Smooth muscle cell of the umbilical artery (primary cell): ENCODE measurements around the gene DENND1C. TPM values are rescaled to one million over a fixed set of nuclear protein-coding genes. Genes with fewer than 3 reads are reported as not detected.

Experiments used
- total RNA-seq: library from RNA; depleted of rRNA; stranded (reverse); fragments of >200 nt; gene quantifications from 2 replicates; pipeline ENCODE4 v1.2.3, GENCODE V29; 2014

The DENND1C gene
- total RNA-seq, result not detected in 2 replicates

GRCh38 chr19:6481541-6482342 is at the start of gene DENND1C:
TSS of gene DENND1C (minus strand) at chr19:6481787. CDS start at chr19:6481695, 92 bp downstream.

GRCh38 chr19:6530386-6531162 is 49.0 kb upstream of the DENND1C start, which contains the start of gene TNFSF9:
TSS of gene TNFSF9 (plus strand) at chr19:6531026. CDS start at chr19:6531037, 11 bp downstream.

GRCh38 chr19:6501740-6502648 is 20.4 kb upstream of the DENND1C start, which contains the start of gene TUBB4A:
TSS of gene TUBB4A (minus strand) at chr19:6502309. CDS start at chr19:6502212, 97 bp downstream.

GRCh38 chr19:6464070-6464873 is 17.3 kb downstream of the DENND1C start, which contains the start of gene CRB3:
TSS of gene CRB3 (plus strand) at chr19:6464271. CDS start at chr19:6464702, 431 bp downstream.

GRCh38 chr19:6459262-6460098 is 22.1 kb downstream of the DENND1C start, which contains the start of gene SLC25A23:
TSS of gene SLC25A23 (minus strand) at chr19:6459792. CDS start at chr19:6459628, 164 bp downstream.

GRCh38 chr19:6433663-6434062 is 47.9 kb downstream of the DENND1C start, which contains the start of gene SLC25A41:
TSS of gene SLC25A41 (minus strand) at chr19:6433763. CDS start at chr19:6433693, 70 bp downstream.

GRCh38 chr19:6424195-6424938 is 57.2 kb downstream of the DENND1C start, which contains the start of gene KHSRP:
TSS of gene KHSRP (minus strand) at chr19:6424811. CDS start at chr19:6424701, 110 bp downstream.

Other genes starting within 250 kb of the DENND1C start
- 5.3 and 7.9 TPM in 2 replicates for gene MLLT1, start 201.8 kb downstream of the DENND1C start, total RNA-seq
- gene ACER1, start 148.2 kb downstream of the DENND1C start, total RNA-seq, result 0.09 TPM in 1 of 2 replicates, not detected in the other
- gene CLPP, start 120.3 kb downstream of the DENND1C start, total RNA-seq, result 39.2 and 54.3 TPM in 2 replicates
- gene ALKBH7, start 109.0 kb downstream of the DENND1C start, total RNA-seq, result 19.4 and 60.0 TPM in 2 replicates
- 1.4 and 1.5 TPM in 2 replicates for gene PSPN, start 105.9 kb downstream of the DENND1C start, total RNA-seq
- 40.4 and 54.5 TPM in 2 replicates for gene GTF2F1, start 88.6 kb downstream of the DENND1C start, total RNA-seq
- gene KHSRP, start 57.0 kb downstream of the DENND1C start, total RNA-seq, result 87.9 and 167 TPM in 2 replicates
- gene SLC25A41, start 48.0 kb downstream of the DENND1C start, total RNA-seq, result not detected in 2 replicates
- gene SLC25A23, start 22.0 kb downstream of the DENND1C start, total RNA-seq, result 53.7 and 113 TPM in 2 replicates
- not detected in 2 replicates for gene CRB3, start 17.5 kb downstream of the DENND1C start, total RNA-seq
- gene TUBB4A, start 20.5 kb upstream of the DENND1C start, total RNA-seq, result 0.60 TPM in 1 of 2 replicates, not detected in the other
- gene TNFSF9, start 49.2 kb upstream of the DENND1C start, total RNA-seq, result 0.14 and 0.30 TPM in 2 replicates
- not detected in 2 replicates for gene CD70, start 109.4 kb upstream of the DENND1C start, total RNA-seq
- gene TNFSF14, start 188.4 kb upstream of the DENND1C start, total RNA-seq, result under 0.01 TPM in 1 of 2 replicates, not detected in the other
- 3.1 and 60.0 TPM in 2 replicates for gene C3, start 238.9 kb upstream of the DENND1C start, total RNA-seq